GM21619 (cell line): Measurements from ENCODE around the gene NUDCD3.
A peak's percentile ranks its signal among the peaks of the same experiment; 100 is the strongest.

Source experiments
- ATAC-seq: cut with Tn5 transposase; IDR thresholded peaks from one replicate; pipeline ENCODE4 v1.9.1; 2021; ENCODE audit not compliant: unreplicated experiment

The NUDCD3 gene

GRCh38 chr7:44482502-44483485 is 7.7 kb downstream of the NUDCD3 start:
- ATAC-seq = no peak

DNA sequence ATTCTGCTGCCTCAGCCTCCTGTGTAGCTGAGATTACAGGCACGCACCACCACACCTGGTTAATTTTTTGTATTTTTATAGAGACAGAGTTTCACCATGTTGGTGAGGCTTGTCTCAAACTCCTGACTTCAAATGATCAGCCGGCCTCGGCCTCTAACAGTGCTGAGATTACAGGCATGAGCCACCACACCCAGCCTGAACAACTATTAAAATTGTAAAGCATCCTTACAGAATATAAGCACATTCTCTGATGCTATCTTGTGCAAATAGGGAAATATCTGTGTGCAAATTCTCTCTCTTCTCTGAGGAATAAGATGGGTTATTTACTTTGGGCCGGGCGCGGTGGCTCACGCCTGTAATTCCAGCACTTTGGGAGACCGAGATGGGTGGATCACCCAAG is 12.5 kb downstream of the NUDCD3 start:
- no peak for ATAC-seq

GRCh38 chr7:44477063-44477830 is 13.2 kb downstream of the NUDCD3 start:
- peak; percentile 77 for ATAC-seq

- ATAC-seq = no peak
These were observed 14.1 kb downstream of the NUDCD3 start for GRCh38 chr7:44476313-44476712.

DNA sequence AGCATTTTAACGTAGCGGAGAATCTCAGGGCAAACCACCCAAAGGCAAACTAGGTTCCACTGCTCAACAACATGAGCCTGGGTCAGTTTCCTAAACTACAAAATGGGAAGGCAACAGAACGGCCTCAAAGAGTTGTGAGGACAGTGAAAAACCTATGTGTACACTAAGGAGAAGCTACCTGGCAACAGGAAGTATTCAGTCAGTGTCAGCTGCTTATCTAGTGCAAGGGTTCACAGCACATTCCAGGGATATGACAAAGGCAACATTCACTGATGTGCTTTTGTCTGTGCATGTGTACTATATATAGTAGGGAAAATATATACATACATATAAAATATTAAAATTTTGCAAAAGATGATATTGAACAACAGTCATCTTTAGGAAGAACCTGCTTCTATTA is 17.2 kb downstream of the NUDCD3 start:
- ATAC-seq = no peak

- ATAC-seq = no peak
These were observed 17.6 kb downstream of the NUDCD3 start for GRCh38 chr7:44472843-44473242.

GRCh38 chr7:44471850-44472249 is 18.6 kb downstream of the NUDCD3 start:
- no peak for ATAC-seq

GRCh38 chr7:44471436-44471835 is 19.0 kb downstream of the NUDCD3 start:
- ATAC-seq = no peak

DNA sequence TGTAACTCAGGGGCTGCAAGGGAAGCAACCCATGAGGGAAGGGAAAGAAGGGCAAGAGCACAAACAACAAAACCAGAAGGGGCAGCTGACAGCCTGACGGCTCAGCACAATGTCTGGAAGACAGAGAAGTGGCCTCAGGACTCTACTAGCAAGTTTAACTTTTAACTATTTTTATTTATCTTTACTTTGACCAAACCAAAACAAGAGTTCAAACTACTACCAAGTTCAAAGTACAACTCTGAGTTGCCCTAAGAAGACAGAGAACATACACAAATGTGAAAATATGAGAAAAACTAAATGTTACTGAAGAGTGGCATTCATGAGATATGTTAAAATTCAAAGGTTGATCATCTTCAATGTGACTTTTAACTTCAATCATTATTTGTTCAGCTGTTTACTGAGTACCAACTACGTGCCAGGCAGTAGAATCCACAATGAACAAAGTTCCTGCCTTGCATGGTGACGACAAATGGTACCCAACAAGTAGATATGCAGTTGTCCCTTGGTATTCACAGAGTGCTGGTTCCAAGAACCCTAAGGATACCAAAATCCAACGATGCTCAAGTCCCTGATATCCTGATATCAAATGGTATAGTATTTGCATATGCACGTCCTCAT is 19.7 kb downstream of the NUDCD3 start:
- ATAC-seq = no peak

DNA sequence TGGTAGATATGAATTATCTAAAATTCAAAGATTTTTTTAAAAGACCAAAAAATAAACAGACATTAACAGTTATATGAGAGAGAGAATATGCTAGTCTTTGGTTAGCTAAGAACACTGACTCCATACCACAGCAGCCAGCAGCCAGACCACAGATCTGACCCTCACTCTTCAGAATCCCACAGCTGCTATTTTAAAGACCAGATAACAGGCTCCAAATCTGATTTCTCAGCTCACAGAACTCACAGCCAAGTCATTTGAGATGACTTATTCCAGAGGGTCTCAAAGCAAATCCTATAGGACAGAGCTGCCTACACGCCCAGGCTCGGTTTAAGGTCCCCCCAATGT is 20.4 kb downstream of the NUDCD3 start:
- ATAC-seq = no peak

- ATAC-seq = no peak
These were observed 20.9 kb downstream of the NUDCD3 start for GRCh38 chr7:44469461-44470134.

- no peak for ATAC-seq
These were observed 23.3 kb downstream of the NUDCD3 start for GRCh38 chr7:44467217-44467548.

DNA sequence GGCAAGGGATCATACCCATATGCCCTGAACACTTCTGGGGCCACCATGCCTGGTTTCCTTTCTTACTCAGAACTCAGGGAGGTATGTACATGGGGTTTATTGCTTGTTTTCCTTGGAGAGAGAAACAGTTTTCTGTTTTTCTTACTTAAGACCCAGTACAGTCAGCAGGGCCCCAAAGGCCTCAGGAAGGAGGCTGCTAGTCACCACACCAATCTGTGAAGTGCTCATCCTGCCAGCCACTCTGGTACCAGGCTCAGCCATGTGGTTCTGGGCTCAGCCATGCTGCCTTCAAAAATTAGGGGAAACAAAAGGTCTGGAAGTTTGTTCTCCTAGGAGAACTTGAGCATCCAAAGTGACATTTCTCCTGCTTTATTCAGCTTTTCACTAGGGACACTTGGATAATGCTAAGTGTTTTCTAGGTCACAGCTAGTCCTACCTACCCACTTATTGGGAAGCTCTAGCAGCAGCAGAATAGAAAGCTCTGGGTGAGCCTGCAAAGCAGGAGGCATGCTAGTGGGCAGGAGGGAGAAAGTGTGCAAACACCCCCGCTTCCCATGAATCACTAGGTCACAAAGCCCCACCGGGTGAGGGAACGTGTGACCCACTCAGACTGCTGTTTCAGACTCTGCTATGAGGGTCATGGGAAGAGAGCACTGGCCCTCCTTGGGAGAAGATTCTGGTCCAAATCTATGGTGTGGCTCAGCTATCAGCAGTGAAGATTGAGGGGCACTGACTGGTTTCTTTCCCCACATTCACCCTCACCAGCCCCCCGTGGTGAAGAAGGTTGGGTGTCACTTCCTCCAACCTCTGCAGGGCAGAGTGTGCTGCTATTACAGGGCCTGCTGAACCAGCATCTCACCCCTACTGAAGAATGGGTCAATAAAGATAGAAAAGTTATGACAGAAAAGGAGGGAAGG is 23.9 kb downstream of the NUDCD3 start:
- no peak for ATAC-seq

- ATAC-seq = no peak
These were observed 25.0 kb downstream of the NUDCD3 start for GRCh38 chr7:44465490-44465889.

GRCh38 chr7:44463169-44463808 is 27.2 kb downstream of the NUDCD3 start:
- ATAC-seq = no peak

DNA sequence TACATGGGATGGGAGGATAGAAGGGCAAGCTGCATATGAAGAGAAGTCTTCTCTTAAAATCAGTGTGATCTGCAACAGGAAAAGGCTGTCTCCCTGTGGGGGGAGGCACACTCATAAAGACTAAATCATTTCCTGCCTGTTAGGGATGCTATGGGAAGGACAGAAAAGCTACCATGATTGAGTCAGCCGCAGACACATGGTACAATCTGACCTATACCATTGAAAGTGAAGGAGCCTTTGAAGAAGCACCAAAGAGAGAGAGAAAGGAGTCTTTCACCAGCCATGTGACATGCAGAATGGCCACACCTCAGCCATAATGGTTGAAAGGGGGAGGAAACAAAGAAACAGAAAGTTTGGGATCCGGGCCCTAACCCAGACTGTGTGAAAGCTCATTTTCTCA is 29.1 kb downstream of the NUDCD3 start:
- ATAC-seq = no peak

GRCh38 chr7:44460325-44460724 is 30.1 kb downstream of the NUDCD3 start:
- peak; percentile 98 for ATAC-seq

- ATAC-seq = no peak
These were observed 35.3 kb downstream of the NUDCD3 start for GRCh38 chr7:44455155-44455554.

GRCh38 chr7:44454348-44454747 is 36.1 kb downstream of the NUDCD3 start:
- no peak for ATAC-seq

GRCh38 chr7:44451123-44451522 is 39.3 kb downstream of the NUDCD3 start:
- ATAC-seq = no peak
